Astrocyte (in vitro differentiated cells and primary cell): Measurements from ENCODE around the gene CTTNBP2. TPM values are rescaled to one million over a fixed set of nuclear protein-coding genes. Genes with fewer than 3 reads are reported as not detected.

Source experiments
- DNase-seq: peaks from one replicate; pipeline ENCODE4 v3.0.0-alpha.2; 2010; ENCODE audit warnings: low read depth
- FAIRE-seq: peaks from 2 replicates; lab custom pipeline; 2011; peaks lifted over from hg19 to GRCh38; lab: Jason Lieb, UNC
- H2AFZ ChIP-seq: 2 replicates; pipeline ENCODE4 v1.6.0; 2012; ENCODE audit warnings: low read depth, low read length, inconsistent platforms
- H3K27ac ChIP-seq: 2 replicates; pipeline ENCODE4 v1.5.1; 2011; ENCODE audit warnings: low read depth, low read length, inconsistent platforms
- H3K27me3 ChIP-seq: 2 replicates; pipeline ENCODE4 v1.6.0; 2011; ENCODE audit warnings: low read length, inconsistent platforms; ENCODE audit not compliant: insufficient read depth
- H3K36me3 ChIP-seq: 2 replicates; pipeline ENCODE4 v1.5.1; 2011; ENCODE audit warnings: low read length, inconsistent platforms; ENCODE audit not compliant: insufficient read depth
- H3K4me1 ChIP-seq: 2 replicates; pipeline ENCODE4 v1.5.1; 2011; ENCODE audit warnings: low read length, inconsistent platforms; ENCODE audit not compliant: insufficient read depth
- H3K4me2 ChIP-seq: 2 replicates; pipeline ENCODE4 v1.6.0; 2012; ENCODE audit warnings: low read length, inconsistent platforms
- H3K4me3 ChIP-seq: 2 replicates; pipeline ENCODE4 v1.5.1; 2011; ENCODE audit warnings: low read depth, mild to moderate bottlenecking, low read length, inconsistent platforms; ENCODE audit not compliant: insufficient read depth
- H3K79me2 ChIP-seq: 2 replicates; pipeline ENCODE4 v1.6.0; 2012; ENCODE audit warnings: mild to moderate bottlenecking, low read length, inconsistent platforms; ENCODE audit not compliant: insufficient read depth
- H3K9ac ChIP-seq: 2 replicates; pipeline ENCODE4 v1.6.0; 2012; ENCODE audit warnings: mild to moderate bottlenecking, low read length, inconsistent platforms
- H3K9me3 ChIP-seq: 2 replicates; pipeline ENCODE4 v1.5.1; 2012; ENCODE audit warnings: low read depth, mild to moderate bottlenecking, low read length, inconsistent platforms; ENCODE audit not compliant: insufficient read depth
- H4K20me1 ChIP-seq: 2 replicates; pipeline ENCODE4 v1.6.0; 2012; ENCODE audit warnings: low read length, inconsistent platforms; ENCODE audit not compliant: insufficient read depth
- H3K27ac Mint-ChIP-seq: one replicate; pipeline ENCODE4 v1.8.0; 2021; ENCODE audit warnings: mild to moderate bottlenecking, mixed read lengths; ENCODE audit not compliant: unreplicated experiment
- H3K27me3 Mint-ChIP-seq: one replicate; pipeline ENCODE4 v1.8.0; 2021; ENCODE audit warnings: low read depth, mixed read lengths; ENCODE audit not compliant: unreplicated experiment
- H3K36me3 Mint-ChIP-seq: one replicate; pipeline ENCODE4 v1.8.0; 2021; ENCODE audit warnings: low read depth, mixed read lengths; ENCODE audit not compliant: unreplicated experiment
- H3K4me1 Mint-ChIP-seq: one replicate; pipeline ENCODE4 v1.8.0; 2021; ENCODE audit warnings: low read depth, mixed read lengths; ENCODE audit not compliant: unreplicated experiment
- H3K4me3 Mint-ChIP-seq: one replicate; pipeline ENCODE4 v1.8.0; 2021; ENCODE audit warnings: mild to moderate bottlenecking, moderate library complexity, mixed read lengths; ENCODE audit not compliant: unreplicated experiment
- H3K9me3 Mint-ChIP-seq: one replicate; pipeline ENCODE4 v1.8.0; 2021; ENCODE audit warnings: mild to moderate bottlenecking, mixed read lengths; ENCODE audit not compliant: unreplicated experiment
- EZH2 ChIP-seq: IDR thresholded peaks from 2 replicates; pipeline ENCODE4 v1.6.1; 2012; ENCODE audit warnings: mild to moderate bottlenecking, low read length, inconsistent platforms; ENCODE audit not compliant: insufficient read depth
- total RNA-seq: library from RNA; stranded (reverse); gene quantifications from 2 replicates; pipeline ENCODE4 v1.2.1, GENCODE V29; 2021
- TF ChIP-seq, protein P1 (sequence below): IDR thresholded peaks from 2 replicates; pipeline ENCODE4 v1.5.1; 2011; ENCODE audit warnings: low read depth, mild to moderate bottlenecking, inconsistent platforms, low read length, moderate library complexity; ENCODE audit not compliant: insufficient read depth

CTTNBP2 gene
- total RNA-seq, 1 donor from 2014 or later = 4.9 TPM

GRCh38 chr7:117771756-117772155 is 101.5 kb downstream of the CTTNBP2 start:
- H3K36me3 ChIP-seq = no peaks in the 10 kb centered on the region
- H3K79me2 ChIP-seq = no peaks in the 10 kb centered on the region
- TF ChIP-seq, protein P1, sequence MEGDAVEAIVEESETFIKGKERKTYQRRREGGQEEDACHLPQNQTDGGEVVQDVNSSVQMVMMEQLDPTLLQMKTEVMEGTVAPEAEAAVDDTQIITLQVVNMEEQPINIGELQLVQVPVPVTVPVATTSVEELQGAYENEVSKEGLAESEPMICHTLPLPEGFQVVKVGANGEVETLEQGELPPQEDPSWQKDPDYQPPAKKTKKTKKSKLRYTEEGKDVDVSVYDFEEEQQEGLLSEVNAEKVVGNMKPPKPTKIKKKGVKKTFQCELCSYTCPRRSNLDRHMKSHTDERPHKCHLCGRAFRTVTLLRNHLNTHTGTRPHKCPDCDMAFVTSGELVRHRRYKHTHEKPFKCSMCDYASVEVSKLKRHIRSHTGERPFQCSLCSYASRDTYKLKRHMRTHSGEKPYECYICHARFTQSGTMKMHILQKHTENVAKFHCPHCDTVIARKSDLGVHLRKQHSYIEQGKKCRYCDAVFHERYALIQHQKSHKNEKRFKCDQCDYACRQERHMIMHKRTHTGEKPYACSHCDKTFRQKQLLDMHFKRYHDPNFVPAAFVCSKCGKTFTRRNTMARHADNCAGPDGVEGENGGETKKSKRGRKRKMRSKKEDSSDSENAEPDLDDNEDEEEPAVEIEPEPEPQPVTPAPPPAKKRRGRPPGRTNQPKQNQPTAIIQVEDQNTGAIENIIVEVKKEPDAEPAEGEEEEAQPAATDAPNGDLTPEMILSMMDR = no peak
- TF ChIP-seq EZH2 = no peak
- H2AFZ ChIP-seq = no peak overlapping the region
- H3K4me2 ChIP-seq = no peak overlapping the region
- no peak overlapping the region for H3K27ac Mint-ChIP-seq
- H3K9me3 Mint-ChIP-seq = no peaks in the 10 kb centered on the region
- H3K27me3 Mint-ChIP-seq = no peaks in the 10 kb centered on the region
- DNase-seq = no peak
- H3K9ac ChIP-seq = no peak overlapping the region
- H3K27me3 ChIP-seq = no peaks in the 10 kb centered on the region
- H3K4me1 Mint-ChIP-seq = no peaks in the 10 kb centered on the region
- no peaks in the 10 kb centered on the region for H3K9me3 ChIP-seq
- H3K36me3 Mint-ChIP-seq = no peaks in the 10 kb centered on the region
- H3K4me1 ChIP-seq = no peaks in the 10 kb centered on the region
- no peak overlapping the region for H3K4me3 ChIP-seq
- no peak overlapping the region for H3K27ac ChIP-seq
- FAIRE-seq = no peak
- H3K4me3 Mint-ChIP-seq = no peak overlapping the region
- no peaks in the 10 kb centered on the region for H4K20me1 ChIP-seq

DNA sequence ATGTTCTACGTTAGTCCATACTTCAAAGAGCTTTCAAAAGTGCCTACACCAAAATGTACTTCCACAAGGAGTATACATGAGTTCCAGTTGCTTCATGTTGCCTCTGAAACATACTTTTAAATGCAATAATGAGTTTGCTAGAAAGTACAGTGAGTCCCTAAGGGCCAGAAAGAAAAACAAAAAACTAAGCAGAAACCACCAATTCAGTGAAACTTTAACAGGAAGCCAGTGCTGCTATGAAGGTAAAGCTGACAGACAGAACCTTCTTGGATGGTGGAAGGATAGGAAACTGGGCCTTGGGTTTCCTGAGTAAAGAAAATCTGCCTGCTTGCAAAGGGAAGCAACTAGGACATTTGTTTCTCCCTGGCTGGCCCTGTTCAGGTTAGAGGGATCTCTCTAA is 104.2 kb downstream of the CTTNBP2 start:
- Histone ChIP-seq H3K9ac (no peak overlapping the region), H3K9me3 (no peaks in the 10 kb centered on the region), H3K4me3 (no peak overlapping the region), H3K4me2 (no peak overlapping the region), H3K36me3 (no peaks in the 10 kb centered on the region), H3K27ac (no peak overlapping the region), H3K4me1 (no peaks in the 10 kb centered on the region), H2AFZ (no peak overlapping the region), H3K79me2 (no peaks in the 10 kb centered on the region), H4K20me1 (no peaks in the 10 kb centered on the region), H3K27me3 (no peaks in the 10 kb centered on the region)
- Mint-ChIP-seq H3K36me3 (no peaks in the 10 kb centered on the region), H3K9me3 (no peaks in the 10 kb centered on the region), H3K27ac (no peak overlapping the region), H3K27me3 (no peaks in the 10 kb centered on the region), H3K4me3 (no peak overlapping the region), H3K4me1 (no peaks in the 10 kb centered on the region)
- no peak for FAIRE-seq
- no peak for DNase-seq
- TF ChIP-seq, protein P1 = no peak
- TF ChIP-seq EZH2 = no peak

DNA sequence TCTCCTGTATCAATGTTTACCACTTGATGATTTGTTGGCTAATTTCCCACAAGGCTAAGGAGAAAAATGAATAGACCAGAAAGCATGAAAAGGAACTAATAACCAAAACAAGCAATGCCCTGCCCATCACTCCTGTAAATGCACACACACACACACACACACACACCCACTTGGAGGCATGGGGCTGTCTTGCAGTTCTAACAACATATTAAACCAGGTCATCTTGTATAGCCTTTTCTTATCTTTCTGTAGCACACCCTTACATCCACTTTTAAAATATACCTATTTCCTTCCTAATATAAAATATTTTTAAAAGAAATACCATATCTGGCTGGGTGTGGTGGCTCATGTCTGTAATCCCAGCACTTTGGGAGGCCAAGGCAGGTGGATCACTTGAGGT is 105.3 kb downstream of the CTTNBP2 start:
- Histone ChIP-seq H3K27ac (no peak overlapping the region), H3K79me2 (no peaks in the 10 kb centered on the region), H3K36me3 (no peaks in the 10 kb centered on the region), H3K4me3 (no peak overlapping the region), H3K9me3 (no peaks in the 10 kb centered on the region), H3K9ac (no peak overlapping the region), H3K4me1 (no peaks in the 10 kb centered on the region), H4K20me1 (no peaks in the 10 kb centered on the region), H3K4me2 (no peak overlapping the region), H3K27me3 (no peaks in the 10 kb centered on the region), H2AFZ (no peak overlapping the region)
- H3K36me3 Mint-ChIP-seq = no peaks in the 10 kb centered on the region
- H3K27me3 Mint-ChIP-seq = no peaks in the 10 kb centered on the region
- no peak for FAIRE-seq
- H3K9me3 Mint-ChIP-seq = no peaks in the 10 kb centered on the region
- no peak for DNase-seq
- H3K4me3 Mint-ChIP-seq = no peak overlapping the region
- TF ChIP-seq, protein P1 = no peak
- no peak for TF ChIP-seq EZH2
- H3K27ac Mint-ChIP-seq = no peak overlapping the region
- no peaks in the 10 kb centered on the region for H3K4me1 Mint-ChIP-seq
